Lung (tissue), 12 donors: ENCODE measurements around the gene ASPG. TPM values are rescaled to one million over a fixed set of nuclear protein-coding genes. Genes with fewer than 3 reads are reported as not detected.

Experiments used
- ATAC-seq: fragments of 200-7000 bp; cut with Tn5 transposase; one replicate; pipeline ENCODE4 v1.9.1; 2020; ENCODE audit warnings: moderate number of reproducible peaks; ENCODE audit not compliant: insufficient read depth, low FRiP score
- DNase-seq, 3 donors: peaks; one replicate each; pipeline ENCODE4 v3.0.0-alpha.2; 2013 to 2017
- H3K27ac ChIP-seq, 2 donors: one replicate each; pipeline ENCODE4 v1.5.1; 2013; ENCODE audit warnings: mild to moderate bottlenecking in 2 of 2, moderate library complexity in 2 of 2, control low read depth in 1 of 2, inconsistent platforms in 1 of 2, low read depth in 1 of 2, low read length in 1 of 2
- H3K27me3 ChIP-seq, 3 donors: one replicate each; pipeline ENCODE4 v1.5.1; 2013; ENCODE audit warnings: low read length in 2 of 3; ENCODE audit not compliant: control insufficient read depth in 3 of 3, insufficient read depth in 3 of 3
- H3K36me3 ChIP-seq, 4 donors: one replicate each; pipeline ENCODE4 v1.5.1; 2013; ENCODE audit warnings: low read length in 4 of 4, mild to moderate bottlenecking in 1 of 4, moderate library complexity in 1 of 4; ENCODE audit not compliant: control insufficient read depth in 4 of 4, insufficient read depth in 4 of 4
- H3K4me1 ChIP-seq, 5 donors: one replicate each; pipeline ENCODE4 v1.5.1; 2013; ENCODE audit warnings: low read length in 5 of 5, mild to moderate bottlenecking in 2 of 5, moderate library complexity in 1 of 5; ENCODE audit not compliant: control insufficient read depth in 5 of 5, insufficient read depth in 5 of 5
- H3K4me3 ChIP-seq: one replicate; pipeline ENCODE4 v1.5.1; 2013; ENCODE audit warnings: mild to moderate bottlenecking, control low read depth, moderate library complexity
- H3K9ac ChIP-seq, 2 donors: one replicate each; pipeline ENCODE4 v1.5.1; 2013; ENCODE audit warnings: low read length in 2 of 2, control low read depth in 1 of 2; ENCODE audit not compliant: insufficient read depth in 1 of 2
- H3K9me3 ChIP-seq, 4 donors: one replicate each; pipeline ENCODE4 v1.5.1; 2013; ENCODE audit warnings: low read length in 3 of 4, mild to moderate bottlenecking in 1 of 4, moderate library complexity in 1 of 4; ENCODE audit not compliant: control insufficient read depth in 4 of 4, insufficient read depth in 3 of 4
- WGBS, 2 donors: extraction: QIAGEN DNeasy Blood & Tissue Kit; methylation state at CpG; one replicate each; pipeline ENCODE4 v1.1.7; 2013; 5-methylcytosine and 5-hydroxymethylcytosine counted together
- polyA plus RNA-seq, 2 donors: library from polyadenylated mRNA; stranded (reverse); fragments of 200-250 nt; gene quantifications; one replicate each; pipeline ENCODE4 v1.2.1, GENCODE V29; 2013
- total RNA-seq, 2 donors: library from RNA; depleted of rRNA in 1 of 2; stranded (reverse); fragments of >200 nt in 1 of 2; gene quantifications; one replicate each; pipeline ENCODE4 v1.2.1, GENCODE V29; 2014 to 2021
- TF ChIP-seq, protein P1 (sequence below): IDR thresholded peaks from 2 replicates; pipeline ENCODE4 v1.5.1; 2012; ENCODE audit warnings: mild to moderate bottlenecking; ENCODE audit errors: control extremely low read depth, extremely low read depth
- donor health status: control.
- donor health status: control.
- donor health status: Bipolar disorder and iron deficiency.
- donor health status: healthy.
- donor health status: DM: yes; HTN: yes; CAD: no.

ASPG gene
- total and polyA plus RNA-seq, 4 donors, result 0.73 to 4.7 (median 3.0) TPM

GRCh38 chr14:104087981-104088850, 2.7 kb downstream of the ASPG start:
- Histone ChIP-seq H3K9ac (no peak overlapping the region), H3K27me3 (peaks cover 0 to 2% (median 0%) of the 10 kb centered on the region in 3 donors), H3K4me1 (peaks cover 0 to 8% (median 4%) of the 10 kb centered on the region in 5 donors), H3K36me3 (no peaks in the 10 kb centered on the region), H3K9me3 (peaks cover 0 to 3% (median 0%) of the 10 kb centered on the region in 4 donors), H3K4me3 (no peak overlapping the region), H3K27ac (no peak overlapping the region)
- ATAC-seq (no peak), DNase-seq (peak in 1 of 3 donors; percentile 19)
- TF ChIP-seq, protein P1, sequence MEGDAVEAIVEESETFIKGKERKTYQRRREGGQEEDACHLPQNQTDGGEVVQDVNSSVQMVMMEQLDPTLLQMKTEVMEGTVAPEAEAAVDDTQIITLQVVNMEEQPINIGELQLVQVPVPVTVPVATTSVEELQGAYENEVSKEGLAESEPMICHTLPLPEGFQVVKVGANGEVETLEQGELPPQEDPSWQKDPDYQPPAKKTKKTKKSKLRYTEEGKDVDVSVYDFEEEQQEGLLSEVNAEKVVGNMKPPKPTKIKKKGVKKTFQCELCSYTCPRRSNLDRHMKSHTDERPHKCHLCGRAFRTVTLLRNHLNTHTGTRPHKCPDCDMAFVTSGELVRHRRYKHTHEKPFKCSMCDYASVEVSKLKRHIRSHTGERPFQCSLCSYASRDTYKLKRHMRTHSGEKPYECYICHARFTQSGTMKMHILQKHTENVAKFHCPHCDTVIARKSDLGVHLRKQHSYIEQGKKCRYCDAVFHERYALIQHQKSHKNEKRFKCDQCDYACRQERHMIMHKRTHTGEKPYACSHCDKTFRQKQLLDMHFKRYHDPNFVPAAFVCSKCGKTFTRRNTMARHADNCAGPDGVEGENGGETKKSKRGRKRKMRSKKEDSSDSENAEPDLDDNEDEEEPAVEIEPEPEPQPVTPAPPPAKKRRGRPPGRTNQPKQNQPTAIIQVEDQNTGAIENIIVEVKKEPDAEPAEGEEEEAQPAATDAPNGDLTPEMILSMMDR, result no peak
- 76 to 80% methylated on average over 23 of the region's 23 CpGs for WGBS, 2 donors

- TF ChIP-seq, protein P1, result no peak
- no peak overlapping the region for H3K27ac ChIP-seq
- peaks cover 0 to 8% (median 0%) of the 10 kb centered on the region in 5 donors for H3K4me1 ChIP-seq
- no peak overlapping the region for H3K9ac ChIP-seq
- DNase-seq (no peak), ATAC-seq (no peak)
- peaks cover 0 to 3% (median 0%) of the 10 kb centered on the region in 4 donors for H3K9me3 ChIP-seq
- no peaks in the 10 kb centered on the region for H3K36me3 ChIP-seq
- H3K27me3 ChIP-seq, result no peaks in the 10 kb centered on the region
- 87 to 91% methylated on average over 20 of the region's 20 CpGs for WGBS, 2 donors
- no peak overlapping the region for H3K4me3 ChIP-seq
Observed at GRCh38 chr14:104090071-104090748, 4.7 kb downstream of the ASPG start.

GRCh38 chr14:104091061-104091926, 5.8 kb downstream of the ASPG start:
- no peak overlapping the region for H3K4me3 ChIP-seq
- H3K9me3 ChIP-seq, result peaks cover 0 to 3% (median 0%) of the 10 kb centered on the region in 4 donors
- DNase-seq (no peak), ATAC-seq (no peak)
- no peak overlapping the region for H3K27ac ChIP-seq
- H3K27me3 ChIP-seq, result no peaks in the 10 kb centered on the region
- TF ChIP-seq, protein P1, result no peak
- H3K4me1 ChIP-seq, result peaks cover 0 to 8% (median 0%) of the 10 kb centered on the region in 5 donors
- H3K36me3 ChIP-seq, result no peaks in the 10 kb centered on the region
- WGBS, 2 donors, result 62 to 75% methylated on average over 25 to 26 of the region's 26 CpGs
- no peak overlapping the region for H3K9ac ChIP-seq
